GM21528 (cell line): ENCODE results near the gene ADCY9.

ENCODE experiments used
- ATAC-seq: cut with Tn5 transposase; IDR thresholded peaks from one replicate; pipeline ENCODE4 v1.9.1; 2021; ENCODE audit warnings: mild to moderate bottlenecking, moderate library complexity; ENCODE audit not compliant: unreplicated experiment, low FRiP score

ADCY9 gene

GRCh38 chr16:4009177-4009576, 107.1 kb downstream of the ADCY9 start:
- ATAC-seq: no peak

- no peak for ATAC-seq
These were observed 108.1 kb downstream of the ADCY9 start for GRCh38 chr16:4008116-4008515.

GRCh38 chr16:4006397-4006999, 109.7 kb downstream of the ADCY9 start:
- no peak for ATAC-seq

- ATAC-seq: no peak
These were observed 110.5 kb downstream of the ADCY9 start for GRCh38 chr16:4005731-4006130.

GRCh38 chr16:4005281-4005680, 111.0 kb downstream of the ADCY9 start:
- no peak for ATAC-seq

GRCh38 chr16:4004206-4004605, 112.0 kb downstream of the ADCY9 start:
- no peak for ATAC-seq

- no peak for ATAC-seq
These were observed 112.7 kb downstream of the ADCY9 start for GRCh38 chr16:4003576-4003975.

- no peak for ATAC-seq
These were observed 113.1 kb downstream of the ADCY9 start for GRCh38 chr16:4003166-4003565.

GRCh38 chr16:4002121-4002520, 114.1 kb downstream of the ADCY9 start:
- ATAC-seq: no peak

GRCh38 chr16:3999479-4000325, 116.5 kb downstream of the ADCY9 start:
- ATAC-seq: no peak

GRCh38 chr16:3998793-3999478, 117.3 kb downstream of the ADCY9 start:
- no peak for ATAC-seq

GRCh38 chr16:3997231-3997841, 118.9 kb downstream of the ADCY9 start:
- ATAC-seq: no peak

- ATAC-seq: no peak
These were observed 121.2 kb downstream of the ADCY9 start for GRCh38 chr16:3995001-3995400.

- ATAC-seq: no peak
These were observed 123.0 kb downstream of the ADCY9 start for GRCh38 chr16:3993052-3993785.

- ATAC-seq: no peak
These were observed 123.8 kb downstream of the ADCY9 start for GRCh38 chr16:3992297-3993051.

- ATAC-seq: no peak
These were observed 127.4 kb downstream of the ADCY9 start for GRCh38 chr16:3988824-3989223.

- no peak for ATAC-seq
These were observed 128.2 kb downstream of the ADCY9 start for GRCh38 chr16:3988011-3988410.

GRCh38 chr16:3987231-3987630, 129.0 kb downstream of the ADCY9 start:
- ATAC-seq: no peak

GRCh38 chr16:3986235-3986544, 130.1 kb downstream of the ADCY9 start:
- ATAC-seq: no peak
